Activated CD4-positive, alpha-beta T cell treated with anti-CD3 and anti-CD28 coated beads, Interleukin-2, amount 50 U/mL, for 4 hours (primary cell): ENCODE data around the gene USP17L28.
"Not testable (repeated sequence)": the region's sequence is repeated elsewhere in the genome, so short reads cannot be mapped to it uniquely, and the experiment has no call there.

Source experiments
- DNase-seq, 2 experiments: peaks; one replicate each; pipeline ENCODE4 v3.0.0-alpha.2; 2020

The USP17L28 gene

GRCh38 chr4:9348593-9348992 lies at the start of gene USP17L28:
Gene USP17L28 (plus strand): TSS chr4:9348893. CDS start chr4:9348893, 0 bp downstream.
- not testable (repeated sequence) for DNase-seq

GRCh38 chr4:9324191-9324590 lies 24.5 kb upstream of the USP17L28 start:
- DNase-seq, result not testable (repeated sequence)

- not testable (repeated sequence) for DNase-seq
Measured at GRCh38 chr4:9324865-9325264, 23.8 kb upstream of the USP17L28 start, which contains the start of gene USP17L24. Gene USP17L24 (plus strand): TSS chr4:9325165. CDS start chr4:9325165, 0 bp downstream.

GRCh38 chr4:9329611-9330010 lies 19.1 kb upstream of the USP17L28 start, which contains the start of gene USP17L25:
Gene USP17L25 (plus strand): TSS chr4:9329911. CDS start chr4:9329911, 0 bp downstream.
- DNase-seq, result not testable (repeated sequence)

- not testable (repeated sequence) for DNase-seq
Measured at GRCh38 chr4:9334358-9334757, 14.3 kb upstream of the USP17L28 start, which contains the start of gene USP17L26. Gene USP17L26 (plus strand): TSS chr4:9334658. CDS start chr4:9334658, 0 bp downstream.

GRCh38 chr4:9339103-9339502 lies 9.6 kb upstream of the USP17L28 start, which contains the start of gene USP17L5:
Gene USP17L5 (plus strand): TSS chr4:9339403. CDS start chr4:9339403, 0 bp downstream.
- not testable (repeated sequence) for DNase-seq

GRCh38 chr4:9343848-9344247 lies 4.8 kb upstream of the USP17L28 start, which contains the start of gene USP17L27:
Gene USP17L27 (plus strand): TSS chr4:9344148. CDS start chr4:9344148, 0 bp downstream.
- DNase-seq, result not testable (repeated sequence)

GRCh38 chr4:9350866-9351265 lies 2.2 kb downstream of the USP17L28 start:
- DNase-seq, result not testable (repeated sequence)

GRCh38 chr4:9353338-9353737 lies 4.6 kb downstream of the USP17L28 start, which contains the start of gene USP17L29:
Gene USP17L29 (plus strand): TSS chr4:9353638. CDS start chr4:9353638, 0 bp downstream.
- DNase-seq, result not testable (repeated sequence)

GRCh38 chr4:9362829-9363228 lies 14.1 kb downstream of the USP17L28 start, which contains the start of gene USP17L30:
Gene USP17L30 (plus strand): TSS chr4:9363129. CDS start chr4:9363129, 0 bp downstream.
- not testable (repeated sequence) for DNase-seq

- DNase-seq, result not testable (repeated sequence)
Measured at GRCh38 chr4:9379881-9380280, 31.2 kb downstream of the USP17L28 start.

- peak; percentile 57 to 59 for DNase-seq
Measured at GRCh38 chr4:9381012-9381534, 32.4 kb downstream of the USP17L28 start.

- no peak for DNase-seq
Measured at GRCh38 chr4:9384126-9384525, 35.4 kb downstream of the USP17L28 start.

- DNase-seq, result not testable (repeated sequence)
Measured at GRCh38 chr4:9389001-9389400, 40.3 kb downstream of the USP17L28 start.
